Ishikawa (cell line): ENCODE results near the gene KRT85.

ENCODE experiments used
- CREB1 ChIP-seq: IDR thresholded peaks from 2 replicates; pipeline ENCODE4 v1.6.1; 2012; ENCODE audit warnings: low read depth
- EGR1 ChIP-seq: IDR thresholded peaks from 2 replicates; pipeline ENCODE4 v1.6.1; 2012
- EP300 ChIP-seq: IDR thresholded peaks from 2 replicates; pipeline ENCODE4 v1.6.1; 2012; ENCODE audit warnings: borderline replicate concordance
- FOXM1 ChIP-seq: IDR thresholded peaks from 2 replicates; pipeline ENCODE4 v1.6.1; 2012; ENCODE audit warnings: low read depth, borderline replicate concordance
- RAD21 ChIP-seq: IDR thresholded peaks from 2 replicates; pipeline ENCODE4 v1.6.1; 2012; ENCODE audit warnings: low read depth
- TAF1 ChIP-seq: IDR thresholded peaks from 2 replicates; pipeline ENCODE4 v1.6.1; 2012; ENCODE audit warnings: low read depth, mild to moderate bottlenecking
- TCF12 ChIP-seq: IDR thresholded peaks from 2 replicates; pipeline ENCODE4 v1.6.1; 2012; ENCODE audit warnings: low read depth
- YY1 ChIP-seq: IDR thresholded peaks from 2 replicates; pipeline ENCODE4 v1.6.1; 2012; ENCODE audit warnings: low read depth
- ZBTB7A ChIP-seq: IDR thresholded peaks from 2 replicates; pipeline ENCODE4 v1.6.1; 2012; ENCODE audit warnings: low read depth
- TF ChIP-seq, protein P1 (sequence below): IDR thresholded peaks from 2 replicates; pipeline ENCODE4 v1.6.1; 2012; ENCODE audit warnings: low read depth, mild to moderate bottlenecking
- TF ChIP-seq, protein P2 (sequence below): IDR thresholded peaks from 2 replicates; pipeline ENCODE4 v1.6.1; 2012
- TF ChIP-seq, protein P3 (sequence below): IDR thresholded peaks from 2 replicates; pipeline ENCODE4 v1.6.1; 2012

DNA sequence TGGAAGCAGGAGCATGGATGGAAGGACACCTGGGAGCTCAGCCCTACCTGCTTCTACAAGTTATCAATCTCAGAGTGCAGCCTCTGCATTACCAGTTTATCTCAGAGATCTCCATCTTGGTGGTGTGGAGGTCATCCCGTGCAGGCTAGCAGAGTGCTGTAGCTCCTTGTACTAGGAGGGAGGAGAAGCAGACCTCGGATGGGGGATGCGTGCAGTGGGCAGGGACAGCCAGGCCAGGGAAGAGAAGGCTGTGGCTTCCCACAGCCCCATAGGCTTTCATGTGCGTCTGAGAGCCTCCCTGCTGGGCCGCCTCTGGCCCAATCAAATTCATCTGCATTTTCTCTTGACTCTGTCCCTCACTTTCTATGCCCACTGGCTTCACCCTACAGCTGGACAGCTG, 47.7 kb upstream of the KRT85 start:
- no peak for TF ChIP-seq TAF1
- TF ChIP-seq EP300 = no peak
- TF ChIP-seq, protein P1, sequence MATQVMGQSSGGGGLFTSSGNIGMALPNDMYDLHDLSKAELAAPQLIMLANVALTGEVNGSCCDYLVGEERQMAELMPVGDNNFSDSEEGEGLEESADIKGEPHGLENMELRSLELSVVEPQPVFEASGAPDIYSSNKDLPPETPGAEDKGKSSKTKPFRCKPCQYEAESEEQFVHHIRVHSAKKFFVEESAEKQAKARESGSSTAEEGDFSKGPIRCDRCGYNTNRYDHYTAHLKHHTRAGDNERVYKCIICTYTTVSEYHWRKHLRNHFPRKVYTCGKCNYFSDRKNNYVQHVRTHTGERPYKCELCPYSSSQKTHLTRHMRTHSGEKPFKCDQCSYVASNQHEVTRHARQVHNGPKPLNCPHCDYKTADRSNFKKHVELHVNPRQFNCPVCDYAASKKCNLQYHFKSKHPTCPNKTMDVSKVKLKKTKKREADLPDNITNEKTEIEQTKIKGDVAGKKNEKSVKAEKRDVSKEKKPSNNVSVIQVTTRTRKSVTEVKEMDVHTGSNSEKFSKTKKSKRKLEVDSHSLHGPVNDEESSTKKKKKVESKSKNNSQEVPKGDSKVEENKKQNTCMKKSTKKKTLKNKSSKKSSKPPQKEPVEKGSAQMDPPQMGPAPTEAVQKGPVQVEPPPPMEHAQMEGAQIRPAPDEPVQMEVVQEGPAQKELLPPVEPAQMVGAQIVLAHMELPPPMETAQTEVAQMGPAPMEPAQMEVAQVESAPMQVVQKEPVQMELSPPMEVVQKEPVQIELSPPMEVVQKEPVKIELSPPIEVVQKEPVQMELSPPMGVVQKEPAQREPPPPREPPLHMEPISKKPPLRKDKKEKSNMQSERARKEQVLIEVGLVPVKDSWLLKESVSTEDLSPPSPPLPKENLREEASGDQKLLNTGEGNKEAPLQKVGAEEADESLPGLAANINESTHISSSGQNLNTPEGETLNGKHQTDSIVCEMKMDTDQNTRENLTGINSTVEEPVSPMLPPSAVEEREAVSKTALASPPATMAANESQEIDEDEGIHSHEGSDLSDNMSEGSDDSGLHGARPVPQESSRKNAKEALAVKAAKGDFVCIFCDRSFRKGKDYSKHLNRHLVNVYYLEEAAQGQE = no peak
- TF ChIP-seq YY1 = no peak
- TF ChIP-seq FOXM1 = no peak
- no peak for TF ChIP-seq RAD21
- TF ChIP-seq TCF12 = no peak
- TF ChIP-seq, protein P2, sequence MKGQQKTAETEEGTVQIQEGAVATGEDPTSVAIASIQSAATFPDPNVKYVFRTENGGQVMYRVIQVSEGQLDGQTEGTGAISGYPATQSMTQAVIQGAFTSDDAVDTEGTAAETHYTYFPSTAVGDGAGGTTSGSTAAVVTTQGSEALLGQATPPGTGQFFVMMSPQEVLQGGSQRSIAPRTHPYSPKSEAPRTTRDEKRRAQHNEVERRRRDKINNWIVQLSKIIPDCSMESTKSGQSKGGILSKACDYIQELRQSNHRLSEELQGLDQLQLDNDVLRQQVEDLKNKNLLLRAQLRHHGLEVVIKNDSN = no peak
- TF ChIP-seq, protein P3, sequence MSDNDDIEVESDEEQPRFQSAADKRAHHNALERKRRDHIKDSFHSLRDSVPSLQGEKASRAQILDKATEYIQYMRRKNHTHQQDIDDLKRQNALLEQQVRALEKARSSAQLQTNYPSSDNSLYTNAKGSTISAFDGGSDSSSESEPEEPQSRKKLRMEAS = no peak
- no peak for TF ChIP-seq ZBTB7A
- no peak for TF ChIP-seq CREB1
- no peak for TF ChIP-seq EGR1
